Activated CD8-positive, alpha-beta T cell treated with anti-CD3 and anti-CD28 coated beads for 36 hours (primary cell): Measurements from ENCODE around the gene CCL13. TPM values are rescaled to one million over a fixed set of nuclear protein-coding genes. Genes with fewer than 3 reads are reported as not detected.

Source experiments
- ATAC-seq: fragments of 200-7000 bp; cut with Tn5 transposase; one replicate; pipeline ENCODE4 v1.10.0; 2021; ENCODE audit warnings: mild to moderate bottlenecking, moderate library complexity
- CTCF ChIA-PET: fragments of 350-600 bp; sonication (Branson Sonifier 250); formaldehyde crosslinking; loops from one replicate; lab custom pipeline; 2021; ENCODE audit warnings: antibody characterized with exemption; lab: Charles Lee
- POLR2A ChIA-PET: fragments of 350-600 bp; sonication (Branson Sonifier 250); formaldehyde crosslinking; loops from one replicate; lab custom pipeline; 2021; ENCODE audit warnings: antibody characterized with exemption; lab: Charles Lee
- DNase-seq: peaks from one replicate; pipeline ENCODE4 v3.0.0-alpha.2; 2020
- H3K27ac Mint-ChIP-seq: one replicate; pipeline ENCODE4 v1.8.0; 2021; ENCODE audit warnings: mild to moderate bottlenecking, mixed read lengths
- H3K27me3 Mint-ChIP-seq: one replicate; pipeline ENCODE4 v1.8.0; 2021; ENCODE audit warnings: mixed read lengths
- H3K36me3 Mint-ChIP-seq: one replicate; pipeline ENCODE4 v1.8.0; 2021; ENCODE audit warnings: low read depth, mixed read lengths
- H3K4me1 Mint-ChIP-seq: one replicate; pipeline ENCODE4 v1.8.0; 2021; ENCODE audit warnings: low read depth, mixed read lengths
- H3K4me3 Mint-ChIP-seq: one replicate; pipeline ENCODE4 v1.8.0; 2021; ENCODE audit warnings: mild to moderate bottlenecking, moderate library complexity, mixed read lengths
- H3K9me3 Mint-ChIP-seq: one replicate; pipeline ENCODE4 v1.8.0; 2021; ENCODE audit warnings: mixed read lengths
- intact Hi-C: fragments of 100-400 bp; cut with micrococcal nuclease; formaldehyde crosslinking; loops from one replicate; pipeline ENCODE4 v1.10.0; 2022
- total RNA-seq, 2 experiments: library from RNA; stranded (reverse); gene quantifications; one replicate each; pipeline ENCODE4 v1.2.3, GENCODE V29; 2021
- TF ChIP-seq, protein P1 (sequence below): fragments of 200-600 bp; IDR thresholded peaks from one replicate; pipeline ENCODE4 v1.8.0; 2022; ENCODE audit warnings: antibody characterized with exemption, mild to moderate bottlenecking

Gene CCL13
- total RNA-seq, 2 experiments from 2014 or later, result not detected

DNA sequence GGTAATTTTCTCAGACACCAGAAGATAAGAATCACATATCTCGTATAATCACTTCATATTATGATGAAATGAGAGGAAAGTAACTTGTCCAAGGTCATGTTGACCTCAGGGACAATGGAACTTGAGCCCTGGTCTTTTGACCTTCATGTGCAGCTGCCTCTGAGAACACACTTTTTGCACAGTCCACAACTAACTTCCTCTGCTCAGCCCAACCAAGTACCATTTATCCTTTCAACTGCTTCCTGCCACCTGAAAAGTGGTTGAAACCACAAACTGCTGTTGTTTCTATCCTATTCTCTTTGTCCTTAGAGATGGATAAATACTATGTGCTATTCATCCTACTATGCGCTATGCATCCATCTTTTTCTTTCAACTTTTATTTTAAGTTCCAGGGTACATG lies 9.1 kb downstream of the CCL13 start:
- Mint-ChIP-seq H3K36me3 (no peaks in the 10 kb centered on the region), H3K27me3 (peaks cover 6% of the 10 kb centered on the region), H3K4me3 (no peak overlapping the region), H3K9me3 (no peaks in the 10 kb centered on the region), H3K27ac (no peak overlapping the region), H3K4me1 (peaks cover 12% of the 10 kb centered on the region)
- POLR2A ChIA-PET, result no interaction called here
- no peak for DNase-seq
- CTCF ChIA-PET, result interaction anchor here (0.8 to 12.2 kb wide), 2 partner anchors 164 to 194 kb away, joined by 3 to 319 read pairs; no protein-coding TSS in a partner anchor
- no peak for ATAC-seq
- intact Hi-C loops, result no loop called here
- TF ChIP-seq, protein P1, sequence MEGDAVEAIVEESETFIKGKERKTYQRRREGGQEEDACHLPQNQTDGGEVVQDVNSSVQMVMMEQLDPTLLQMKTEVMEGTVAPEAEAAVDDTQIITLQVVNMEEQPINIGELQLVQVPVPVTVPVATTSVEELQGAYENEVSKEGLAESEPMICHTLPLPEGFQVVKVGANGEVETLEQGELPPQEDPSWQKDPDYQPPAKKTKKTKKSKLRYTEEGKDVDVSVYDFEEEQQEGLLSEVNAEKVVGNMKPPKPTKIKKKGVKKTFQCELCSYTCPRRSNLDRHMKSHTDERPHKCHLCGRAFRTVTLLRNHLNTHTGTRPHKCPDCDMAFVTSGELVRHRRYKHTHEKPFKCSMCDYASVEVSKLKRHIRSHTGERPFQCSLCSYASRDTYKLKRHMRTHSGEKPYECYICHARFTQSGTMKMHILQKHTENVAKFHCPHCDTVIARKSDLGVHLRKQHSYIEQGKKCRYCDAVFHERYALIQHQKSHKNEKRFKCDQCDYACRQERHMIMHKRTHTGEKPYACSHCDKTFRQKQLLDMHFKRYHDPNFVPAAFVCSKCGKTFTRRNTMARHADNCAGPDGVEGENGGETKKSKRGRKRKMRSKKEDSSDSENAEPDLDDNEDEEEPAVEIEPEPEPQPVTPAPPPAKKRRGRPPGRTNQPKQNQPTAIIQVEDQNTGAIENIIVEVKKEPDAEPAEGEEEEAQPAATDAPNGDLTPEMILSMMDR, result no peak

DNA sequence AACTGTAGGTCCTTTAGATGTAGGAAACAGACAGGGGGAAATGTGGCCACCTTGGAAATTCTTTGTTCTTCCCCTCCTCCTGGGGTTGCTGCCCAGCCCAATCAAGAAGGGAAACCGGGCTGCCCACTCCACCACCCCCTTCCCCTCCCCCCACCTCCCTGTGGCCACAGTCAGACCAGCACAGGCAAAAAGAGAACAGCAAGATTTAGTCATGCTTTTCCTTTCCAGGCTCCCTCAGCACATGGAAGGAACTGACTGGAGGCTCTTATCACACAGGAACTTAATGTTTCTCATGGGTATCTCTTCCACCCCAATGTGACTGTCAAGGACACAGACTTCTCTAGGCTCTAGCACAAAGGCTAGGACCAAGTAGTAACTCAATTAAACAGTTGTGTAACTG lies 9.7 kb downstream of the CCL13 start:
- H3K36me3 Mint-ChIP-seq, result no peaks in the 10 kb centered on the region
- ChIA-PET POLR2A (no interaction called here), CTCF (no interaction called here)
- TF ChIP-seq, protein P1, result no peak
- intact Hi-C loops, result no loop called here
- no peak overlapping the region for H3K27ac Mint-ChIP-seq
- no peak for ATAC-seq
- H3K27me3 Mint-ChIP-seq, result peaks cover 6% of the 10 kb centered on the region
- DNase-seq, result no peak
- no peaks in the 10 kb centered on the region for H3K9me3 Mint-ChIP-seq
- no peak overlapping the region for H3K4me3 Mint-ChIP-seq
- H3K4me1 Mint-ChIP-seq, result peaks cover 14% of the 10 kb centered on the region

DNA sequence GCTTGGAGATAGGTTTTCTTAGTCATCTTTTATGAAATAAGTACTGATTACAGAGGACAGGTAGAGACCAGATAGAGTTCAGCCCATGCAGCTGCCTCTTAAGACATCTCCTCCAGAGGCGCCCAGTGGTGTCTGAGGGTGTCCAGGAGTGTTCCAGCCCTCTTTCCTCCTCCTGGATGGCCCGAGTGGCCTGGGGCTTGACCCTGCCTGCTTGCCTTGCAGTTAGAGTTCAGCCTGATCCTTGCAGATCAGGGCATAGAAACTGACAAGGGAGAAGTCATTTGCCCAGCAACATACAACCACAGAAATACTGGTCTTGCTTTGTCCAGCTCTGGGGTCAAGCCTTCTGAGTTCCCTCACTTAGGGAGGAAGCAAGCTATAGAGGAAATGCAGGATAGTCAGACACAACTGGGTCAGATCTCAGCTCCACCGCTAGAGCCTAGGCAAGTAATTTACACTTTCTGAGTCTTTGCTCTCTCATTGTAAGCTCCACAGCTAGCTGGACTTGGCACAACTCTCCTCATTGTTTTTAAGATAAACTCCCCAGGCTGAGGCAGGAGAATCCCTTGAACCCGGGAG lies 10.3 kb downstream of the CCL13 start:
- peaks cover 6% of the 10 kb centered on the region for H3K27me3 Mint-ChIP-seq
- no peaks in the 10 kb centered on the region for H3K36me3 Mint-ChIP-seq
- peaks cover 19% of the 10 kb centered on the region for H3K4me1 Mint-ChIP-seq
- no peaks in the 10 kb centered on the region for H3K9me3 Mint-ChIP-seq
- H3K4me3 Mint-ChIP-seq, result no peak overlapping the region
- no peak overlapping the region for H3K27ac Mint-ChIP-seq
- no peak for DNase-seq
- intact Hi-C loops, result no loop called here
- ChIA-PET CTCF (interaction anchor here (0.7 kb wide), 1 partner anchor 166 kb away, joined by 3 read pairs; no protein-coding TSS in a partner anchor), POLR2A (no interaction called here)
- TF ChIP-seq, protein P1, result no peak
- ATAC-seq, result no peak

DNA sequence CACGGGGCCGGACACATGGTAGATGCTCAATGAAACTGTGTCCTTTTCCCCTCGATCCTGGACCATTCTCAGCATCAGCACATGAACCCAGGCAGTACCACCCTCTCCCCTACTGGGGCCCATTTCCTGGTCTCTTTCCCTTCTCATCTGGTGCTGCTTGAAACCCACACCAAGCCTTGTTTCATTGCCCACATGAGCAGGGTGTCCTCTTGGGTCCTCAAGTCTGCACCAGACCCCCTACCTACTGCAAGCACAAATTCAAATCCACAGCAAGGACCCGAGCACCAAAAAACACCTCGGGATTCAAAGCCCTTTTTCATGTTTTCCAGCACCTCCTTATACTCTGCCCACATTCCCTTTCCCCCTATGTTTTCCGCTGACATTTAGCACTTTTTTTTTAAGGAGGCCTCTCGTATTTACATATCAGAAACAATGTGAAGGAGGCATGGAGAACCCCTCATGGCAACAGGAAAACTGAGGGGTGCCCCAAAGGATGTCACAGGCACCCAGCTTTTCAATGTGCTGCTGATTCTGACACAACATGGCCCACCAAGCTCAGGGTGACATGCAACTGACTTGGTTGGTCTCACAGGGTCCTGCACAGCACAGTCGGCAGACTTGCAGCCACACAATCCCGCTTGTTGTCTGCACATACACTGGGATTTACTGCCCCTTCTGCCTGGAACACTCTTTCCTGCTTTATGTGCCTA lies 11.4 kb downstream of the CCL13 start:
- no peak for ATAC-seq
- Mint-ChIP-seq H3K27me3 (peaks cover 3% of the 10 kb centered on the region), H3K36me3 (no peaks in the 10 kb centered on the region), H3K9me3 (no peaks in the 10 kb centered on the region), H3K4me3 (no peak overlapping the region), H3K4me1 (peaks cover 19% of the 10 kb centered on the region), H3K27ac (no peak overlapping the region)
- DNase-seq, result no peak
- POLR2A ChIA-PET, result no interaction called here
- TF ChIP-seq, protein P1, result no peak
- intact Hi-C loops, result no loop called here
- CTCF ChIA-PET, result interaction anchor here (0.7 to 2.2 kb wide), 3 partner anchors 167 to 196 kb away, joined by 3 to 11 read pairs (median 3); no protein-coding TSS in a partner anchor
